ENCODE data around the gene PER3.

DNA sequence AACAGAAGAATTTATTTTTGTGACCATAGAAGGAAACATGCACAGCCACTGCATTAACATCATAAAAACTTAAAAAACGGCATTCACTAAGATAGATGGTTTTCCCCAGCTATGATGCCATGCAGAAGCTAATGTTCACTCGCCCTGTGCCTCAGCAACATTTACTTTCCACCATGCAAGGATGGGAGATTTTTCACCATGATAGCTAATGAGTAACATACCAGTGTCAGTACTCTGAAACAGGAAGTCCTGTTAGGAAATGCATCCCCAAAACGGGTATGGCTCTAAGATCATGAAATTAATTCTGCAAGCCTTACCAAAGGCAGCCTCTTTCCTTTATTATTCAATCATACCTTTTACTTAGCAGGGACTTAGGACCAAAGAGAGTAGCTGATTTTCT is 30.4 kb upstream of the PER3 start:
- no peak for TF ChIP-seq POLR2AphosphoS5 (IDR thresholded peaks at IDR 0.05; ENCODE audit: low read depth, low read length)
- no peak for TF ChIP-seq PAX5 (IDR thresholded peaks at IDR 0.05; ENCODE audit: insufficient read depth, low read length, severe bottlenecking)
- TF ChIP-seq SPI1 (IDR thresholded peaks at IDR 0.05; ENCODE audit: low read depth, low read length), result no peak
- no peak for TF ChIP-seq POLR2A (IDR thresholded peaks at IDR 0.05; ENCODE audit: low read depth, low read length)
- TF ChIP-seq POU2F2 (IDR thresholded peaks at IDR 0.05; ENCODE audit: low read depth, low read length), result no peak
- no peak for TF ChIP-seq TAF1 (IDR thresholded peaks at IDR 0.05; ENCODE audit: low read depth, low read length)

Measured in GM12891 (cell line).